AG09319 (cell line): ENCODE results near the gene PON1.

Experiments
- DNase-seq: peaks from one replicate; pipeline ENCODE4 v3.0.0-alpha.2; 2010; ENCODE audit warnings: low read depth; ENCODE audit errors: extremely low read depth
- CTCF ChIP-seq: IDR thresholded peaks from 2 replicates; pipeline ENCODE4 v1.5.1; 2011; ENCODE audit warnings: low read depth, mild to moderate bottlenecking, inconsistent platforms, low read length, moderate library complexity

The PON1 gene

GRCh38 chr7:95342029-95342428 is 17.7 kb upstream of the PON1 start:
- no peak for TF ChIP-seq CTCF
- no peak for DNase-seq

- no peak for DNase-seq
- TF ChIP-seq CTCF, result no peak
These were observed 16.2 kb upstream of the PON1 start for GRCh38 chr7:95340491-95340890.

- no peak for TF ChIP-seq CTCF
- no peak for DNase-seq
These were observed 14.5 kb upstream of the PON1 start for GRCh38 chr7:95338832-95339231.

- peak; percentile 14 for DNase-seq
- TF ChIP-seq CTCF, result no peak
These were observed 10.8 kb upstream of the PON1 start for GRCh38 chr7:95335093-95335492.

- DNase-seq, result no peak
- TF ChIP-seq CTCF, result no peak
These were observed 10.1 kb upstream of the PON1 start for GRCh38 chr7:95334447-95334846.

GRCh38 chr7:95330961-95331337 is 6.6 kb upstream of the PON1 start:
- no peak for DNase-seq
- no peak for TF ChIP-seq CTCF

- no peak for DNase-seq
- no peak for TF ChIP-seq CTCF
These were observed 6.0 kb upstream of the PON1 start for GRCh38 chr7:95330204-95330960.
